Mammary epithelial cell (primary cell): ENCODE results near the gene PIGL.

Experiments
- CTCF ChIP-seq, 2 donors: IDR thresholded peaks in 1 of 2; conservative IDR thresholded peaks in 1 of 2; 2 replicates each; pipeline ENCODE4 v1.5.1; 2011 to 2012; ENCODE audit warnings: inconsistent platforms in 2 of 2, low read length in 2 of 2, mild to moderate bottlenecking in 2 of 2, control low read depth in 1 of 2, low read depth in 1 of 2; ENCODE audit not compliant: insufficient read depth in 1 of 2; ENCODE audit errors: extremely low read depth in 1 of 2
- EZH2 ChIP-seq: IDR thresholded peaks from 2 replicates; pipeline ENCODE4 v1.6.1; 2012; ENCODE audit warnings: low read length, inconsistent platforms, borderline replicate concordance

- TF ChIP-seq CTCF (conservative IDR thresholded peaks at IDR 0.05 in 1 of 2, IDR thresholded peaks at IDR 0.05 in 1 of 2; ENCODE audit: extremely low read depth in 1 of 2, insufficient read depth in 1 of 2, low read depth in 1 of 2, low read length in 2 of 2) (no peak), EZH2 (no peak)
Observed at GRCh38 chr17:16329519-16330271, 112.7 kb downstream of the PIGL start.
